Astrocyte (in vitro differentiated cells and primary cell): ENCODE data around the gene FN3K. TPM values are rescaled to one million over a fixed set of nuclear protein-coding genes. Genes with fewer than 3 reads are reported as not detected.

Experiments used
- DNase-seq: peaks from one replicate; pipeline ENCODE4 v3.0.0-alpha.2; 2010; ENCODE audit warnings: low read depth
- FAIRE-seq: peaks from 2 replicates; lab custom pipeline; 2011; peaks lifted over from hg19 to GRCh38; lab: Jason Lieb, UNC
- H2AFZ ChIP-seq: 2 replicates; pipeline ENCODE4 v1.6.0; 2012; ENCODE audit warnings: low read depth, low read length, inconsistent platforms
- H3K27ac ChIP-seq: 2 replicates; pipeline ENCODE4 v1.5.1; 2011; ENCODE audit warnings: low read depth, low read length, inconsistent platforms
- H3K27me3 ChIP-seq: 2 replicates; pipeline ENCODE4 v1.6.0; 2011; ENCODE audit warnings: low read length, inconsistent platforms; ENCODE audit not compliant: insufficient read depth
- H3K36me3 ChIP-seq: 2 replicates; pipeline ENCODE4 v1.5.1; 2011; ENCODE audit warnings: low read length, inconsistent platforms; ENCODE audit not compliant: insufficient read depth
- H3K4me1 ChIP-seq: 2 replicates; pipeline ENCODE4 v1.5.1; 2011; ENCODE audit warnings: low read length, inconsistent platforms; ENCODE audit not compliant: insufficient read depth
- H3K4me2 ChIP-seq: 2 replicates; pipeline ENCODE4 v1.6.0; 2012; ENCODE audit warnings: low read length, inconsistent platforms
- H3K4me3 ChIP-seq: 2 replicates; pipeline ENCODE4 v1.5.1; 2011; ENCODE audit warnings: low read depth, mild to moderate bottlenecking, low read length, inconsistent platforms; ENCODE audit not compliant: insufficient read depth
- H3K79me2 ChIP-seq: 2 replicates; pipeline ENCODE4 v1.6.0; 2012; ENCODE audit warnings: mild to moderate bottlenecking, low read length, inconsistent platforms; ENCODE audit not compliant: insufficient read depth
- H3K9ac ChIP-seq: 2 replicates; pipeline ENCODE4 v1.6.0; 2012; ENCODE audit warnings: mild to moderate bottlenecking, low read length, inconsistent platforms
- H3K9me3 ChIP-seq: 2 replicates; pipeline ENCODE4 v1.5.1; 2012; ENCODE audit warnings: low read depth, mild to moderate bottlenecking, low read length, inconsistent platforms; ENCODE audit not compliant: insufficient read depth
- H4K20me1 ChIP-seq: 2 replicates; pipeline ENCODE4 v1.6.0; 2012; ENCODE audit warnings: low read length, inconsistent platforms; ENCODE audit not compliant: insufficient read depth
- H3K27ac Mint-ChIP-seq: one replicate; pipeline ENCODE4 v1.8.0; 2021; ENCODE audit warnings: mild to moderate bottlenecking, mixed read lengths; ENCODE audit not compliant: unreplicated experiment
- H3K27me3 Mint-ChIP-seq: one replicate; pipeline ENCODE4 v1.8.0; 2021; ENCODE audit warnings: low read depth, mixed read lengths; ENCODE audit not compliant: unreplicated experiment
- H3K36me3 Mint-ChIP-seq: one replicate; pipeline ENCODE4 v1.8.0; 2021; ENCODE audit warnings: low read depth, mixed read lengths; ENCODE audit not compliant: unreplicated experiment
- H3K4me1 Mint-ChIP-seq: one replicate; pipeline ENCODE4 v1.8.0; 2021; ENCODE audit warnings: low read depth, mixed read lengths; ENCODE audit not compliant: unreplicated experiment
- H3K4me3 Mint-ChIP-seq: one replicate; pipeline ENCODE4 v1.8.0; 2021; ENCODE audit warnings: mild to moderate bottlenecking, moderate library complexity, mixed read lengths; ENCODE audit not compliant: unreplicated experiment
- H3K9me3 Mint-ChIP-seq: one replicate; pipeline ENCODE4 v1.8.0; 2021; ENCODE audit warnings: mild to moderate bottlenecking, mixed read lengths; ENCODE audit not compliant: unreplicated experiment
- CTCF ChIP-seq: IDR thresholded peaks from 2 replicates; pipeline ENCODE4 v1.5.1; 2011; ENCODE audit warnings: low read depth, mild to moderate bottlenecking, inconsistent platforms, low read length, moderate library complexity; ENCODE audit not compliant: insufficient read depth
- EZH2 ChIP-seq: IDR thresholded peaks from 2 replicates; pipeline ENCODE4 v1.6.1; 2012; ENCODE audit warnings: mild to moderate bottlenecking, low read length, inconsistent platforms; ENCODE audit not compliant: insufficient read depth
- total RNA-seq: library from RNA; stranded (reverse); gene quantifications from 2 replicates; pipeline ENCODE4 v1.2.1, GENCODE V29; 2021

FN3K gene
- total RNA-seq, 1 donor from 2014 or later: 4.1 TPM

- no peak overlapping the region for H3K4me3 ChIP-seq
- no peak overlapping the region for H3K27ac ChIP-seq
- H3K4me1 ChIP-seq: peaks cover 6% of the 10 kb centered on the region
- no peaks in the 10 kb centered on the region for H3K4me1 Mint-ChIP-seq
- H3K79me2 ChIP-seq: peaks cover 13% of the 10 kb centered on the region
- DNase-seq: no peak
- no peak for FAIRE-seq
- H3K27ac Mint-ChIP-seq: no peak overlapping the region
- H3K36me3 Mint-ChIP-seq: peaks cover 2% of the 10 kb centered on the region
- H3K27me3 ChIP-seq: no peaks in the 10 kb centered on the region
- H2AFZ ChIP-seq: no peak overlapping the region
- H3K4me2 ChIP-seq: no peak overlapping the region
- H3K4me3 Mint-ChIP-seq: no peak overlapping the region
- H3K9me3 ChIP-seq: no peaks in the 10 kb centered on the region
- TF ChIP-seq CTCF: no peak
- TF ChIP-seq EZH2: no peak
- peaks cover 13% of the 10 kb centered on the region for H4K20me1 ChIP-seq
- H3K36me3 ChIP-seq: no peaks in the 10 kb centered on the region
- H3K27me3 Mint-ChIP-seq: no peaks in the 10 kb centered on the region
- no peak overlapping the region for H3K9ac ChIP-seq
- H3K9me3 Mint-ChIP-seq: peaks cover 6% of the 10 kb centered on the region
Observed at GRCh38 chr17:82748756-82749155, 13.3 kb downstream of the FN3K start.

GRCh38 chr17:82750241-82750908 lies 15.0 kb downstream of the FN3K start:
- Mint-ChIP-seq H3K36me3 (no peaks in the 10 kb centered on the region), H3K9me3 (peaks cover 3% of the 10 kb centered on the region), H3K27ac (no peak overlapping the region), H3K4me3 (peak overlapping the region; percentile 28), H3K27me3 (no peaks in the 10 kb centered on the region), H3K4me1 (no peaks in the 10 kb centered on the region)
- Histone ChIP-seq H3K4me2 (peak overlapping the region; percentile 11), H2AFZ (peak overlapping the region; percentile 47), H3K27ac (no peak overlapping the region), H3K4me1 (peaks cover 6% of the 10 kb centered on the region), H3K79me2 (peaks cover 30% of the 10 kb centered on the region), H3K9me3 (no peaks in the 10 kb centered on the region), H4K20me1 (peaks cover 26% of the 10 kb centered on the region), H3K27me3 (no peaks in the 10 kb centered on the region), H3K4me3 (no peak overlapping the region), H3K9ac (no peak overlapping the region), H3K36me3 (no peaks in the 10 kb centered on the region)
- TF ChIP-seq EZH2: no peak
- DNase-seq (no peak), FAIRE-seq (no peak)

- no peaks in the 10 kb centered on the region for H3K36me3 Mint-ChIP-seq
- peak; percentile 6 for DNase-seq
- FAIRE-seq: no peak
- no peaks in the 10 kb centered on the region for H3K27me3 Mint-ChIP-seq
- Histone ChIP-seq H3K9me3 (no peaks in the 10 kb centered on the region), H4K20me1 (peaks cover 29% of the 10 kb centered on the region), H3K36me3 (no peaks in the 10 kb centered on the region), H2AFZ (peak overlapping the region; percentile 94), H3K9ac (peak overlapping the region; percentile 66), H3K27ac (no peak overlapping the region), H3K79me2 (peaks cover 34% of the 10 kb centered on the region), H3K4me3 (peak overlapping the region; percentile 54), H3K27me3 (no peaks in the 10 kb centered on the region), H3K4me2 (peak overlapping the region; percentile 85), H3K4me1 (peaks cover 6% of the 10 kb centered on the region)
- TF ChIP-seq EZH2: no peak
- TF ChIP-seq CTCF: no peak
- no peaks in the 10 kb centered on the region for H3K4me1 Mint-ChIP-seq
- H3K4me3 Mint-ChIP-seq: no peak overlapping the region
- H3K27ac Mint-ChIP-seq: no peak overlapping the region
- no peaks in the 10 kb centered on the region for H3K9me3 Mint-ChIP-seq
Observed at GRCh38 chr17:82751171-82751570, 15.8 kb downstream of the FN3K start.
